Hepatocyte (in vitro differentiated cells): ENCODE data around the gene JMJD1C. TPM values are rescaled to one million over a fixed set of nuclear protein-coding genes. Genes with fewer than 3 reads are reported as not detected.

Experiments used
- DNase-seq: peaks from one replicate; pipeline ENCODE4 v3.0.0-alpha.2; 2016; ENCODE audit warnings: low spot score
- H2AFZ ChIP-seq: fragments of 200-600 bp; sonication (generic); 2 replicates; pipeline ENCODE4 v1.6.0; 2016; ENCODE audit warnings: antibody characterized with exemption, mild to moderate bottlenecking
- H3K27ac ChIP-seq: fragments of 200-600 bp; sonication (generic); 2 replicates; pipeline ENCODE4 v1.5.1; 2016; ENCODE audit warnings: mild to moderate bottlenecking
- H3K27me3 ChIP-seq: fragments of 200-600 bp; sonication (generic); 2 replicates; pipeline ENCODE4 v1.6.1; 2016
- H3K36me3 ChIP-seq: fragments of 200-600 bp; sonication (generic); replicated peaks from 2 replicates; pipeline ENCODE4 v1.5.1; 2016; ENCODE audit warnings: low read depth; ENCODE audit not compliant: insufficient read depth
- H3K4me1 ChIP-seq: fragments of 200-600 bp; sonication (generic); 2 replicates; pipeline ENCODE4 v1.5.1; 2016; ENCODE audit warnings: mild to moderate bottlenecking, moderate library complexity; ENCODE audit not compliant: insufficient read depth
- H3K4me2 ChIP-seq: fragments of 200-600 bp; sonication (generic); 2 replicates; pipeline ENCODE4 v1.6.0; 2016
- H3K4me3 ChIP-seq: fragments of 200-600 bp; sonication (generic); 2 replicates; pipeline ENCODE4 v1.5.1; 2016; ENCODE audit warnings: mild to moderate bottlenecking
- H3K79me2 ChIP-seq: fragments of 200-600 bp; sonication (generic); 2 replicates; pipeline ENCODE4 v1.6.0; 2017; ENCODE audit warnings: mild to moderate bottlenecking
- H3K9me2 ChIP-seq: fragments of 200-600 bp; sonication (generic); replicated peaks from 2 replicates; pipeline ENCODE4 v1.6.0; 2017; ENCODE audit warnings: mild to moderate bottlenecking; ENCODE audit not compliant: insufficient read depth
- H3K9me3 ChIP-seq: fragments of 200-600 bp; sonication (generic); 2 replicates; pipeline ENCODE4 v1.5.1; 2016; ENCODE audit warnings: low read depth, mild to moderate bottlenecking
- H4K20me1 ChIP-seq: fragments of 200-600 bp; sonication (generic); 2 replicates; pipeline ENCODE4 v1.6.0; 2016; ENCODE audit warnings: mild to moderate bottlenecking; ENCODE audit not compliant: insufficient read depth, poor library complexity, severe bottlenecking
- CTCF ChIP-seq: fragments of 200-600 bp; sonication (generic); IDR thresholded peaks from 2 replicates; pipeline ENCODE4 v1.5.1; 2016; ENCODE audit warnings: antibody characterized with exemption, mild to moderate bottlenecking; ENCODE audit not compliant: poor library complexity
- EZH2 ChIP-seq: fragments of 200-600 bp; sonication (generic); IDR thresholded peaks from 2 replicates; pipeline ENCODE4 v1.6.1; 2016; ENCODE audit warnings: antibody characterized with exemption, mild to moderate bottlenecking, borderline replicate concordance
- EZH2phosphoT487 ChIP-seq: fragments of 200-600 bp; sonication (generic); IDR thresholded peaks from one replicate; pipeline ENCODE4 v1.6.1; 2018; ENCODE audit warnings: antibody characterized with exemption, mild to moderate bottlenecking, low read depth, moderate library complexity; ENCODE audit not compliant: unreplicated experiment, severe bottlenecking
- WGBS: methylation state at CpG from one replicate; pipeline ENCODE4 v1.1.6; 2016; ENCODE audit warnings: low lambda C conversion rate; ENCODE audit errors: missing lambda C conversion rate; 5-methylcytosine and 5-hydroxymethylcytosine counted together
- polyA plus RNA-seq: library from polyadenylated mRNA; unstranded; fragments of >200 nt; fragmentation: Nextera tagmentation; extraction: Ambion mirVana; gene quantifications from 2 replicates; pipeline ENCODE4 v1.2.1, GENCODE V29; 2016
- total RNA-seq: library from RNA; depleted of rRNA; stranded (reverse); fragments of >200 nt; gene quantifications from 2 replicates; pipeline ENCODE4 v1.2.3, GENCODE V29; 2014

The JMJD1C gene
- total and polyA plus RNA-seq, 2 experiments from 2014 or later: 43.2 to 177 TPM

GRCh38 chr10:63396133-63396761 is 69.5 kb downstream of the JMJD1C start:
- Histone ChIP-seq H4K20me1 (peaks cover 7% of the 10 kb centered on the region), H3K27ac (no peak overlapping the region), H3K9me3 (no peaks in the 10 kb centered on the region), H3K4me3 (no peak overlapping the region), H3K36me3 (no peaks in the 10 kb centered on the region), H3K79me2 (peaks cover 86% of the 10 kb centered on the region), H2AFZ (no peak overlapping the region), H3K9me2 (no peaks in the 10 kb centered on the region), H3K4me2 (peak overlapping the region; percentile 33), H3K4me1 (no peaks in the 10 kb centered on the region), H3K27me3 (no peaks in the 10 kb centered on the region)
- WGBS: 74% methylated on average over 7 of the region's 7 CpGs
- DNase-seq: no peak
- TF ChIP-seq EZH2phosphoT487 (no peak), EZH2 (no peak), CTCF (no peak)

GRCh38 chr10:63393050-63393449 is 72.7 kb downstream of the JMJD1C start:
- no peak overlapping the region for H3K4me3 ChIP-seq
- TF ChIP-seq EZH2phosphoT487 (no peak), EZH2 (no peak), CTCF (no peak)
- DNase-seq: no peak
- no peak overlapping the region for H3K27ac ChIP-seq
- no peak overlapping the region for H3K4me2 ChIP-seq
- peaks cover 10% of the 10 kb centered on the region for H4K20me1 ChIP-seq
- WGBS: 98% methylated on average over 7 of the region's 7 CpGs
- no peaks in the 10 kb centered on the region for H3K36me3 ChIP-seq
- no peak overlapping the region for H2AFZ ChIP-seq
- H3K9me2 ChIP-seq: no peaks in the 10 kb centered on the region
- H3K9me3 ChIP-seq: peaks cover 5% of the 10 kb centered on the region
- no peaks in the 10 kb centered on the region for H3K4me1 ChIP-seq
- H3K27me3 ChIP-seq: no peaks in the 10 kb centered on the region
- H3K79me2 ChIP-seq: peaks cover 87% of the 10 kb centered on the region

- H3K4me1 ChIP-seq: no peaks in the 10 kb centered on the region
- H2AFZ ChIP-seq: no peak overlapping the region
- H4K20me1 ChIP-seq: peaks cover 10% of the 10 kb centered on the region
- no peak overlapping the region for H3K4me2 ChIP-seq
- no peaks in the 10 kb centered on the region for H3K36me3 ChIP-seq
- 96% methylated on average over 6 of the region's 6 CpGs for WGBS
- H3K79me2 ChIP-seq: peaks cover 86% of the 10 kb centered on the region
- no peak overlapping the region for H3K4me3 ChIP-seq
- H3K9me3 ChIP-seq: peaks cover 5% of the 10 kb centered on the region
- no peaks in the 10 kb centered on the region for H3K9me2 ChIP-seq
- no peak for DNase-seq
- no peaks in the 10 kb centered on the region for H3K27me3 ChIP-seq
- TF ChIP-seq EZH2phosphoT487 (no peak), EZH2 (no peak), CTCF (no peak)
- no peak overlapping the region for H3K27ac ChIP-seq
These were observed 73.6 kb downstream of the JMJD1C start for GRCh38 chr10:63392224-63392623.
